K562 (cell line): Measurements from ENCODE around the gene CERS2. TPM values are rescaled to one million over a fixed set of nuclear protein-coding genes. Genes with fewer than 3 reads are reported as not detected.
A peak's percentile ranks its signal among the peaks of the same experiment; 100 is the strongest.

Experiments
- ARID1B ChIP-seq: fragments of 450-650 bp; IDR thresholded peaks from 2 replicates; pipeline ENCODE4 v1.6.1; 2016; ENCODE audit warnings: antibody characterized with exemption, mild to moderate bottlenecking, inconsistent platforms
- ATF7 ChIP-seq: fragments of 450-650 bp; IDR thresholded peaks from 2 replicates; pipeline ENCODE4 v1.7.1; 2014; ENCODE audit warnings: mild to moderate bottlenecking, moderate library complexity
- BRD9 ChIP-seq: fragments of 450-650 bp; IDR thresholded peaks from 2 replicates; pipeline ENCODE4 v1.6.1; 2018; ENCODE audit warnings: low read depth; ENCODE audit not compliant: partially characterized antibody
- ETV5 ChIP-seq: sonication (generic); formaldehyde crosslinking; IDR thresholded peaks from 2 replicates; pipeline ENCODE4 v1.4.0; 2020; ENCODE audit warnings: low read depth, mild to moderate bottlenecking, missing genetic modification reagents
- FOSL1 ChIP-seq: fragments of 200-800 bp; sonication (Bioruptor generic); conservative IDR thresholded peaks from 2 replicates; pipeline ENCODE4 v1.6.1; 2016; ENCODE audit warnings: missing genetic modification characterization, missing compliant biosample characterization
- FOXK2 ChIP-seq, 2 experiments: fragments of 450-650 bp; IDR thresholded peaks in 1 of 2; conservative IDR thresholded peaks in 1 of 2; 2 replicates each; pipeline ENCODE4 v1.6.1; 2016; ENCODE audit warnings: low read depth in 2 of 2, mild to moderate bottlenecking in 1 of 2
- GABPA ChIP-seq: fragments of 200-800 bp; sonication (Bioruptor generic); conservative IDR thresholded peaks from 2 replicates; pipeline ENCODE4 v1.6.1; 2016; ENCODE audit warnings: low read depth, missing genetic modification characterization, missing compliant biosample characterization
- L3MBTL2 ChIP-seq: fragments of 450-650 bp; IDR thresholded peaks from 2 replicates; pipeline ENCODE4 v1.6.1; 2016; ENCODE audit warnings: mild to moderate bottlenecking, moderate library complexity
- MECOM ChIP-seq: fragments of 250-450 bp; sonication (Bioruptor Pico); IDR thresholded peaks from 2 replicates; pipeline ENCODE4 v1.8.0; 2022; ENCODE audit warnings: inconsistent platforms
- NEUROD1 ChIP-seq: fragments of 150-350 bp; IDR thresholded peaks from 2 replicates; pipeline ENCODE4 v1.6.1; 2014; ENCODE audit warnings: borderline replicate concordance, low read length, low read depth; ENCODE audit not compliant: partially characterized antibody
- PHF21A ChIP-seq: fragments of 450-650 bp; IDR thresholded peaks from 2 replicates; pipeline ENCODE4 v1.6.1; 2017; ENCODE audit warnings: low read depth, borderline replicate concordance
- SPI1 ChIP-seq: IDR thresholded peaks from 2 replicates; pipeline ENCODE4 v1.6.1; 2011; ENCODE audit warnings: low read depth, low read length, control low read depth, borderline replicate concordance
- TAF15 ChIP-seq: fragments of 200-400 bp; formaldehyde crosslinking; IDR thresholded peaks from 2 replicates; pipeline ENCODE4 v1.6.1; 2017; ENCODE audit warnings: mild to moderate bottlenecking, low read depth, low read length, moderate library complexity
- polyA plus RNA-seq, 8 experiments: library from polyadenylated mRNA; depleted of rRNA in 4 of 8; stranded (reverse) in 5 of 8; unstranded in 3 of 8; fragments of >200 nt; fragmentation: Nextera tagmentation in 2 of 8; fragmentation: Illumina TruSeq in 1 of 8; extraction: Ambion mirVana in 2 of 8; extraction: Trizol in 1 of 8; gene quantifications; 2 replicates each; pipeline versions ENCODE4 v1.2.1 to v1.2.3, GENCODE V29; 2011 to 2014; ENCODE audit warnings: inconsistent platforms in 1 of 8, missing spikeins in 1 of 8
- total RNA-seq, 7 experiments: library from RNA; depleted of rRNA in 6 of 7; stranded (reverse); fragments of >200 nt in 6 of 7; fragmentation: Illumina TruSeq in 2 of 7; extraction: Trizol in 2 of 7; gene quantifications; 2 replicates each; pipeline versions ENCODE4 v1.2.1 to v1.2.3, GENCODE V29; 2011 to 2021; ENCODE audit warnings: low replicate concordance in 1 of 7
- TF ChIP-seq, protein P1 (sequence below), 2 experiments: fragments of 450-650 bp; IDR thresholded peaks; 2 replicates each; pipeline ENCODE4 v1.6.1; 2016; ENCODE audit warnings: mild to moderate bottlenecking in 2 of 2, borderline replicate concordance in 1 of 2, low read depth in 1 of 2, moderate library complexity in 1 of 2

The CERS2 gene
- total and polyA plus RNA-seq, 9 of the 15 experiments (the other 6 are each of a cell fraction or from before 2014, with no cell fraction given): 23.4 to 295 (median 132) TPM

DNA sequence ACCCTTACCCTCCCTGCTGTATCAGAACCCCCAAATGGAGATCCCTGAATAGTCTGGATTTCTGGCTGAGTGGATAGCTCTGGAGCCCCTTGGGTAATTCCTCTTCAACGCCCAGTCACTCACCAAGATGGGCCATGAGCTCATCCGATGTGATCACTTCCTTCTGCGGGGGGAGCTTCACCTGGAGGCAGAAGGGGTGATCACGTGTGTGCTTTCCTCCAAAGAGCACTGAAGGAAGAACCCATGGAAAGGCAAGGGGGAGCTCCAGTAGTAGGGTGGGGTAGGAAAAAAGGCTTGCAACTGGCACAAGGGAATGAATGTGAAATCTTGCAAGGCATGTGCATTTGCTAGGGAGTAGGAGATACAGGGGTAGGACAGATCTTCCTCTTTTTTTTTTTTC lies 27.0 kb upstream of the CERS2 start (continued):
- TF ChIP-seq, protein P1, sequence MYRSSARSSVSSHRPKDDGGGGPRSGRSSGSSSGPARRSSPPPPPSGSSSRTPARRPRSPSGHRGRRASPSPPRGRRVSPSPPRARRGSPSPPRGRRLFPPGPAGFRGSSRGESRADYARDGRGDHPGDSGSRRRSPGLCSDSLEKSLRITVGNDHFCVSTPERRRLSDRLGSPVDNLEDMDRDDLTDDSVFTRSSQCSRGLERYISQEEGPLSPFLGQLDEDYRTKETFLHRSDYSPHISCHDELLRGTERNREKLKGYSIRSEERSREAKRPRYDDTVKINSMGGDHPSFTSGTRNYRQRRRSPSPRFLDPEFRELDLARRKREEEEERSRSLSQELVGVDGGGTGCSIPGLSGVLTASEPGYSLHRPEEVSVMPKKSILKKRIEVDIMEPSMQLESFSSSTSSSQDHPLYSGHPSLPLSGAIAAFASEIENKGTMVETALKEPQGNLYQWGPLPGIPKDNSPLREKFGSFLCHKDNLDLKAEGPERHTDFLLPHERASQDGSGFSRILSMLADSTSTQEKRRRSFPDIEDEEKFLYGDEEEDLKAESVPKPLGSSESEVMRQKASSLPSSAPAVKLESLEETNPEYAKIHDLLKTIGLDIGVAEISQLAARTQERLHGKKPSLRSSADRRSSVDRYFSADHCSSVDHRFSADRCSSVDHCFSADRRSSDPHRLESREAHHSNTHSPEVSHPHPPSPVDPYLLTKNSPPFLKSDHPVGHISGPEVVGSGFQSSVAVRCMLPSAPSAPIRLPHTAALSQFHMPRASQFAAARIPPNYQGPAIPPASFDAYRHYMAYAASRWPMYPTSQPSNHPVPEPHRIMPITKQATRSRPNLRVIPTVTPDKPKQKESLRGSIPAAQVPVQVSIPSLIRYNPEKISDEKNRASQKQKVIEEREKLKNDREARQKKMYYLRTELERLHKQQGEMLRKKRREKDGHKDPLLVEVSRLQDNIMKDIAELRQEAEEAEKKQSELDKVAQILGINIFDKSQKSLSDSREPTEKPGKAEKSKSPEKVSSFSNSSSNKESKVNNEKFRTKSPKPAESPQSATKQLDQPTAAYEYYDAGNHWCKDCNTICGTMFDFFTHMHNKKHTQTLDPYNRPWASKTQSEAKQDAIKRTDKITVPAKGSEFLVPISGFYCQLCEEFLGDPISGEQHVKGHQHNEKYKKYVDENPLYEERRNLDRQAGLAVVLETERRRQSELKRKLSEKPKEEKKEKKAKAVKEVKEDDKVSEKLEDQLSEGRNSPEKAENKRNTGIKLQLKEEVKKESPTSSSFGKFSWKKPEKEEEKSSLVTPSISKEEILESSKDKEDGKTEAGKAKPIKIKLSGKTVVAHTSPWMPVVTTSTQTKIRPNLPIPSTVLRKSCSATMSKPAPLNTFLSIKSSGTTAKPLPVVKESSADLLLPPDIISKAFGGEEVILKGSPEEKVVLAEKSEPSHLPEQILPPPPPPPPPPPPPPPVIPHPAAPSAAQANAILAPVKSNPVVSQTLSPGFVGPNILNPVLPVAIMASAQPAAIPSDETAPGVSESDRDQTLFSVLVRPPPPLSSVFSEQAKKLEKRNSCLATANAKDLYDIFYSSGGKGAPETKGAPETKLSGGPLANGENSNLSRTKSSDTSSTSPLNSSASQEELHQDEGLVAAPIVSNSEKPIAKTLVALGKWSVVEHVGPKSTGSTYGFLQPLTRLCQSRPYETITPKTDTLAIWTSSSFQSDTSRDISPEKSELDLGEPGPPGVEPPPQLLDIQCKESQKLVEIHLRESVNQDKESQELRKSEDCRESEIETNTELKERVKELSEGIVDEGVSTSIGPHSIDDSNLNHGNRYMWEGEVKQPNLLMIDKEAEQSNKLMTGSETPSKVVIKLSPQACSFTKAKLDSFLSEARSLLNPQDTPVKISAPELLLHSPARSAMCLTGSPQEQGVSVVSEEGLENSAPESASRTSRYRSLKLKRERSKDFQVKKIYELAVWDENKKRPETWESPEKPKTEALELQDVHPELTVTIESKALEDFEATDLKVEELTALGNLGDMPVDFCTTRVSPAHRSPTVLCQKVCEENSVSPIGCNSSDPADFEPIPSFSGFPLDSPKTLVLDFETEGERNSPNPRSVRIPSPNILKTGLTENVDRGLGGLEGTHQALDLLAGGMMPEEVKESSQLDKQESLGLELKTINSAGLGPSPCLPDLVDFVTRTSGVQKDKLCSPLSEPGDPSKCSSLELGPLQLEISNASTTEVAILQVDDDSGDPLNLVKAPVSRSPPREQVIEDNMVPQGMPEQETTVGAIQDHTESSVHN (IDR thresholded peaks at IDR 0.05; ENCODE audit: borderline replicate concordance in 1 of 2, low read depth in 1 of 2): peak in 1 of 2 experiments; percentile 76; a peak in 2 of 4 replicates
- TF ChIP-seq ATF7 (peak; percentile 97), SPI1 (0 out of 2 replicates have a peak, but pooled peaks have one; percentile 45), FOSL1 (tag) (0 out of 2 replicates have a peak, but pooled peaks have one; percentile 54), BRD9 (peak; percentile 28), L3MBTL2 (peak; percentile 37; the same call in 1 of the 2 replicates), ETV5 (CRISPR knock-in tag) (0 out of 2 replicates have a peak, but pooled peaks have one; percentile 54), TAF15 (no peak), PHF21A (no peak), ARID1B (peak; percentile 54), MECOM (peak; percentile 67; the same call in 1 of the 2 replicates), NEUROD1 (peak; percentile 29), FOXK2 (conservative IDR thresholded peaks at IDR 0.05 in 1 of 2, IDR thresholded peaks at IDR 0.05 in 1 of 2; ENCODE audit: low read depth in 2 of 2) (peak; percentile 20 to 78; a peak in 1 of 4 replicates), GABPA (tag) (peak; percentile 67)
